H9 (cell line): ENCODE measurements around the gene TENM4. TPM values are rescaled to one million over a fixed set of nuclear protein-coding genes. Genes with fewer than 3 reads are reported as not detected.

Experiments
- DNase-seq: peaks from one replicate; pipeline ENCODE4 v3.0.0-alpha.2; 2017
- H2AFZ ChIP-seq: one replicate; pipeline ENCODE4 v1.6.1; 2013; ENCODE audit warnings: mild to moderate bottlenecking, low read length, control low read depth, moderate library complexity
- H2AK5ac ChIP-seq: 2 replicates; pipeline ENCODE4 v1.6.1; 2013; ENCODE audit warnings: low read length, control low read depth, mixed read lengths; ENCODE audit not compliant: insufficient read length
- H2BK120ac ChIP-seq: one replicate; pipeline ENCODE4 v1.6.1; 2013; ENCODE audit warnings: low read depth, mild to moderate bottlenecking, low read length, control low read depth, inconsistent platforms; ENCODE audit not compliant: poor library complexity, severe bottlenecking
- H2BK12ac ChIP-seq: 2 replicates; pipeline ENCODE4 v1.6.1; 2013; ENCODE audit warnings: low read length, control low read depth, mixed read lengths, low read depth; ENCODE audit not compliant: insufficient read length
- H2BK15ac ChIP-seq: 2 replicates; pipeline ENCODE4 v1.6.1; 2013; ENCODE audit warnings: low read depth, low read length, control low read depth
- H2BK20ac ChIP-seq: one replicate; pipeline ENCODE4 v1.6.1; 2013; ENCODE audit warnings: low read depth, mild to moderate bottlenecking, low read length, control low read depth, inconsistent platforms; ENCODE audit not compliant: poor library complexity, severe bottlenecking
- H2BK5ac ChIP-seq: 2 replicates; pipeline ENCODE4 v1.6.1; 2013; ENCODE audit warnings: low read length, control low read depth, mixed read lengths; ENCODE audit not compliant: insufficient read length
- H3K14ac ChIP-seq: 2 replicates; pipeline ENCODE4 v1.6.1; 2013; ENCODE audit warnings: low read length, control low read depth; ENCODE audit not compliant: insufficient read depth
- H3K18ac ChIP-seq: 2 replicates; pipeline ENCODE4 v1.6.1; 2013; ENCODE audit warnings: low read depth, mild to moderate bottlenecking, mixed read lengths, low read length, control low read depth; ENCODE audit not compliant: insufficient read length
- H3K23ac ChIP-seq: 2 replicates; pipeline ENCODE4 v1.6.1; 2013; ENCODE audit warnings: low read length, control low read depth, mixed read lengths, low read depth; ENCODE audit not compliant: insufficient read length
- H3K23me2 ChIP-seq: 2 replicates; pipeline ENCODE4 v1.6.1; 2013; ENCODE audit warnings: low read depth, mild to moderate bottlenecking, mixed read lengths, low read length, control low read depth; ENCODE audit not compliant: insufficient read length, poor library complexity, severe bottlenecking
- H3K27ac ChIP-seq: 2 replicates; pipeline ENCODE4 v1.5.1; 2013; ENCODE audit warnings: low read length, control low read depth, mixed read lengths, low read depth; ENCODE audit not compliant: insufficient read length
- H3K27me3 ChIP-seq: 2 replicates; pipeline ENCODE4 v1.6.1; 2013; ENCODE audit warnings: low read length, control low read depth, inconsistent platforms; ENCODE audit not compliant: insufficient read depth
- H3K4ac ChIP-seq: 2 replicates; pipeline ENCODE4 v1.6.1; 2013; ENCODE audit warnings: low read depth, mild to moderate bottlenecking, control low read depth, inconsistent platforms, low read length, moderate library complexity
- H3K4me1 ChIP-seq: 2 replicates; pipeline ENCODE4 v1.6.1; 2013; ENCODE audit warnings: low read length, control low read depth, inconsistent platforms; ENCODE audit not compliant: insufficient read depth
- H3K4me2 ChIP-seq: 2 replicates; pipeline ENCODE4 v1.6.1; 2013; ENCODE audit warnings: low read length, control low read depth, mixed read lengths; ENCODE audit not compliant: insufficient read length, insufficient read depth
- H3K56ac ChIP-seq: 2 replicates; pipeline ENCODE4 v1.6.1; 2013; ENCODE audit warnings: low read depth, mild to moderate bottlenecking, mixed read lengths, low read length, control low read depth; ENCODE audit not compliant: insufficient read length
- H3K79me1 ChIP-seq: 2 replicates; pipeline ENCODE4 v1.6.1; 2013; ENCODE audit warnings: low read depth, mild to moderate bottlenecking, moderate library complexity, low read length, control low read depth, inconsistent platforms; ENCODE audit not compliant: insufficient read depth, poor library complexity, severe bottlenecking
- H3K79me2 ChIP-seq: 2 replicates; pipeline ENCODE4 v1.6.1; 2013; ENCODE audit warnings: low read length, control low read depth, inconsistent platforms; ENCODE audit not compliant: insufficient read depth
- H3K9ac ChIP-seq: 2 replicates; pipeline ENCODE4 v1.6.1; 2013; ENCODE audit warnings: low read length, control low read depth, mixed read lengths; ENCODE audit not compliant: insufficient read length; ENCODE audit errors: extremely low read depth
- H3K9me3 ChIP-seq: one replicate; pipeline ENCODE4 v1.6.1; 2013; ENCODE audit warnings: low read depth, low read length, inconsistent platforms; ENCODE audit not compliant: control insufficient read depth
- H3T11ph ChIP-seq: one replicate; pipeline ENCODE4 v1.6.1; 2013; ENCODE audit warnings: mild to moderate bottlenecking, low read length, control low read depth, inconsistent platforms
- H4K20me1 ChIP-seq: one replicate; pipeline ENCODE4 v1.6.1; 2013; ENCODE audit not compliant: control insufficient read depth, insufficient read length, insufficient read depth
- H4K5ac ChIP-seq: 2 replicates; pipeline ENCODE4 v1.6.1; 2013; ENCODE audit warnings: low read depth, mild to moderate bottlenecking, mixed read lengths, low read length, control low read depth; ENCODE audit not compliant: insufficient read length
- H4K8ac ChIP-seq: replicated peaks from 2 replicates; pipeline ENCODE4 v1.6.1; 2013; ENCODE audit warnings: low read length, control low read depth, mixed read lengths, low read depth; ENCODE audit not compliant: insufficient read length
- H4K91ac ChIP-seq: 2 replicates; pipeline ENCODE4 v1.6.1; 2013; ENCODE audit warnings: low read depth, mild to moderate bottlenecking, moderate library complexity, mixed read lengths, low read length, control low read depth; ENCODE audit not compliant: insufficient read length
- H3K27ac Mint-ChIP-seq, 3 experiments: 2 replicates in 2 of 3; 3 replicates in 1 of 3; pipeline ENCODE4 v1.8.0; 2020 to 2021; ENCODE audit warnings: mixed read lengths in 3 of 3, mild to moderate bottlenecking in 1 of 3, moderate library complexity in 1 of 3
- H3K27me3 Mint-ChIP-seq: 2 replicates; pipeline ENCODE4 v1.8.0; 2021; ENCODE audit warnings: low read depth, mild to moderate bottlenecking, moderate library complexity, mixed read lengths
- H3K36me3 Mint-ChIP-seq, 3 experiments: 2 replicates in 2 of 3; 3 replicates in 1 of 3; pipeline ENCODE4 v1.8.0; 2020 to 2021; ENCODE audit warnings: low read depth in 3 of 3, mixed read lengths in 3 of 3; ENCODE audit not compliant: insufficient read depth in 1 of 3
- H3K4me1 Mint-ChIP-seq, 2 experiments: 2 replicates each; pipeline ENCODE4 v1.8.0; 2020; ENCODE audit warnings: mixed read lengths in 2 of 2
- H3K4me3 Mint-ChIP-seq, 2 experiments: 2 replicates in 1 of 2; 3 replicates in 1 of 2; pipeline ENCODE4 v1.8.0; 2020 to 2021; ENCODE audit warnings: mild to moderate bottlenecking in 2 of 2, mixed read lengths in 2 of 2, moderate library complexity in 1 of 2
- H3K9me3 Mint-ChIP-seq, 2 experiments: 2 replicates in 1 of 2; 3 replicates in 1 of 2; pipeline ENCODE4 v1.8.0; 2020; ENCODE audit warnings: mild to moderate bottlenecking in 2 of 2, mixed read lengths in 2 of 2, moderate library complexity in 1 of 2
- WGBS: extraction: QIAGEN DNeasy Blood & Tissue Kit; methylation state at CpG from one replicate; pipeline ENCODE4 v1.1.7; 2013; ENCODE audit warnings: missing lambda C conversion rate, low lambda C conversion rate, mixed read lengths; ENCODE audit not compliant: insufficient read length; ENCODE audit errors: extremely low coverage; 5-methylcytosine and 5-hydroxymethylcytosine counted together
- total RNA-seq: library from RNA; stranded (reverse); gene quantifications from 2 replicates; pipeline ENCODE4 v1.2.1, GENCODE V29; 2021
- TF ChIP-seq, protein P1 (sequence below): fragments of 200-600 bp; sonication (generic); conservative IDR thresholded peaks from 3 replicates; pipeline ENCODE4 v1.8.0; 2021; ENCODE audit warnings: antibody characterized with exemption, mild to moderate bottlenecking

Gene TENM4
- total RNA-seq, 1 experiment from 2014 or later: 4.6 TPM

DNA sequence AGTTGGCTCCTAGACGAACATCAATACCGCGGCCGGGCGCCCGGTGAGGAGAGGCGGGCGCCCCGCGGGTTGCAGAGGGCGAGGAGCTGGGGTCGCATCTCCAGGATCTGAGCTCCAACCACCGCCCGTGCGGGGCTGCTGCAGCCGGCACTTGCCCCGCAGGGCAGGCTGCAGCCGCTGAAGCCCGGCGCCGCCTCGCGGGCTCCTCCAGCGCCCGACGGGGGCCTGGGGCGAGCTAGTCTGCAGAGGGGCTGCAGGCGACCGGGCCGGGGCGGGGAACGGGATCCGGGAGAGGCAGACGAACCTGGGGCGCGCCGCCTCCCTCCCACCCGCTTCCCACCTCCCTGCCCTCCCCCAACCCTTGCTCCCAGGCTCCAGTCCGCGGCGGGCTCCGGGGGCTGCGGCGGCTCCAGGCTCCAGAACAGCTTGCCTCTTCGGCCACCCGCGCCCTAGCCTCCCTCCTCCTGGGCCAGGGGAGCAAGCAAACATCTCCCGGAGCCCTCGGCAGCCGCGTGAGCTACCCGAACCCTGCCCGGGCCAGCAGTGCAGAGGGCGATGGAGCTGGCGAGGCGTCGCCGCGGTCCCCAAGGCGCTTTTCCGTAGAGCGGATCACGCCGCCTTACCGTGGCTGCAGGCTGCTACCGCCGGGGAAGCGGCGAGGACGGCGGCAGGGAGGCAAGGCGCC lies 802 bp downstream of the TENM4 start:
- Histone ChIP-seq H3K18ac (no peak overlapping the region), H4K91ac (no peak overlapping the region), H3K14ac (peak overlapping the region; percentile 17; the same call in 1 of the 2 replicates), H3K9ac (peak overlapping the region; percentile 1), H3K9me3 (no peaks in the 10 kb centered on the region), H3K27ac (no peak overlapping the region), H4K5ac (no peak overlapping the region), H2BK12ac (no peak overlapping the region), H3K79me2 (no peaks in the 10 kb centered on the region), H2AK5ac (no peak overlapping the region), H2BK120ac (no peak overlapping the region), H2AFZ (no peak overlapping the region), H2BK5ac (no peak overlapping the region), H3K4ac (no peak overlapping the region), H3K56ac (no peak overlapping the region), H2BK15ac (no peak overlapping the region), H3T11ph (no peak overlapping the region), H3K4me1 (peaks cover 3% of the 10 kb centered on the region; the same call in 1 of the 2 replicates), H3K23me2 (peaks cover 34% of the 10 kb centered on the region), H4K20me1 (no peaks in the 10 kb centered on the region), H3K4me2 (peak overlapping the region; percentile 74), H3K23ac (no peak overlapping the region), H4K8ac (no peak overlapping the region), H2BK20ac (no peak overlapping the region), H3K79me1 (no peaks in the 10 kb centered on the region), H3K27me3 (peaks cover 40% of the 10 kb centered on the region)
- no peak overlapping the region for H3K27ac Mint-ChIP-seq
- peak; percentile 55 for DNase-seq
- peaks cover 0 to 3% of the 10 kb centered on the region in 2 experiments; a peak in 1 of 5 replicates for H3K9me3 Mint-ChIP-seq
- peaks cover 0 to 6% (median 0%) of the 10 kb centered on the region in 3 experiments; a peak in 3 of 7 replicates for H3K36me3 Mint-ChIP-seq
- peak overlapping the region; percentile 72 to 92 for H3K4me3 Mint-ChIP-seq
- H3K4me1 Mint-ChIP-seq: peaks cover 33 to 37% of the 10 kb centered on the region in 2 experiments
- H3K27me3 Mint-ChIP-seq: peaks cover 88% of the 10 kb centered on the region
- no CpG with 5 or more reads among the region's 72 CpGs for WGBS
- TF ChIP-seq, protein P1, sequence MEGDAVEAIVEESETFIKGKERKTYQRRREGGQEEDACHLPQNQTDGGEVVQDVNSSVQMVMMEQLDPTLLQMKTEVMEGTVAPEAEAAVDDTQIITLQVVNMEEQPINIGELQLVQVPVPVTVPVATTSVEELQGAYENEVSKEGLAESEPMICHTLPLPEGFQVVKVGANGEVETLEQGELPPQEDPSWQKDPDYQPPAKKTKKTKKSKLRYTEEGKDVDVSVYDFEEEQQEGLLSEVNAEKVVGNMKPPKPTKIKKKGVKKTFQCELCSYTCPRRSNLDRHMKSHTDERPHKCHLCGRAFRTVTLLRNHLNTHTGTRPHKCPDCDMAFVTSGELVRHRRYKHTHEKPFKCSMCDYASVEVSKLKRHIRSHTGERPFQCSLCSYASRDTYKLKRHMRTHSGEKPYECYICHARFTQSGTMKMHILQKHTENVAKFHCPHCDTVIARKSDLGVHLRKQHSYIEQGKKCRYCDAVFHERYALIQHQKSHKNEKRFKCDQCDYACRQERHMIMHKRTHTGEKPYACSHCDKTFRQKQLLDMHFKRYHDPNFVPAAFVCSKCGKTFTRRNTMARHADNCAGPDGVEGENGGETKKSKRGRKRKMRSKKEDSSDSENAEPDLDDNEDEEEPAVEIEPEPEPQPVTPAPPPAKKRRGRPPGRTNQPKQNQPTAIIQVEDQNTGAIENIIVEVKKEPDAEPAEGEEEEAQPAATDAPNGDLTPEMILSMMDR: 0 out of 3 replicates have a peak, but pooled peaks have one; percentile 17
